PFSK-1 (cell line): Measurements from ENCODE around the gene PPP1CB.

ENCODE experiments used
- FOXP2 ChIP-seq: optimal IDR thresholded peaks from 2 replicates; pipeline ENCODE3; 2011; ENCODE audit warnings: borderline replicate concordance, control low read depth, inconsistent platforms; ENCODE audit not compliant: insufficient read depth; ENCODE audit errors: extremely low read length, extremely low read depth
- POLR2AphosphoS5 ChIP-seq: IDR thresholded peaks from 2 replicates; pipeline ENCODE4 v1.6.1; 2012; ENCODE audit warnings: low read depth, mild to moderate bottlenecking, control low read depth, low read length, moderate library complexity
- REST ChIP-seq, 2 experiments: IDR thresholded peaks; 2 replicates each; pipeline versions ENCODE4 v1.6.1 to v1.8.0; 2011 to 2012; ENCODE audit warnings: low read depth in 2 of 2, low read length in 2 of 2, control low read depth in 1 of 2, inconsistent platforms in 1 of 2, mild to moderate bottlenecking in 1 of 2, moderate library complexity in 1 of 2; ENCODE audit not compliant: insufficient read depth in 1 of 2
- SIN3A ChIP-seq: IDR thresholded peaks from 2 replicates; pipeline ENCODE4 v1.6.1; 2012; ENCODE audit warnings: mild to moderate bottlenecking, low read length, moderate library complexity, borderline replicate concordance; ENCODE audit not compliant: insufficient read depth
- TAF1 ChIP-seq: IDR thresholded peaks from 2 replicates; pipeline ENCODE4 v1.6.1; 2012; ENCODE audit warnings: low read length, control low read depth, borderline replicate concordance; ENCODE audit not compliant: insufficient read depth

Gene PPP1CB

GRCh38 chr2:28802975-28803429, 51.4 kb downstream of the PPP1CB start:
- TF ChIP-seq SIN3A: no peak
- no peak for TF ChIP-seq FOXP2
- no peak for TF ChIP-seq POLR2AphosphoS5
- TF ChIP-seq REST (IDR thresholded peaks at IDR 0.05; ENCODE audit: insufficient read depth in 1 of 2, low read depth in 2 of 2, low read length in 2 of 2): no peak
- no peak for TF ChIP-seq TAF1

GRCh38 chr2:28809927-28810326, 58.3 kb downstream of the PPP1CB start:
- no peak for TF ChIP-seq FOXP2
- no peak for TF ChIP-seq POLR2AphosphoS5
- no peak for TF ChIP-seq REST (IDR thresholded peaks at IDR 0.05; ENCODE audit: insufficient read depth in 1 of 2, low read depth in 2 of 2, low read length in 2 of 2)
- TF ChIP-seq TAF1: no peak
- TF ChIP-seq SIN3A: no peak

- no peak for TF ChIP-seq SIN3A
- peak; percentile 39 for TF ChIP-seq FOXP2
Measured at GRCh38 chr2:28810384-28811285, 59.0 kb downstream of the PPP1CB start, which contains the start of gene SPDYA. Gene SPDYA, plus strand, starts transcription at chr2:28810834. Its CDS starts 5,181 bp downstream, at chr2:28816015.

GRCh38 chr2:28818053-28818452, 66.4 kb downstream of the PPP1CB start:
- TF ChIP-seq TAF1 (no peak), FOXP2 (no peak), SIN3A (no peak), POLR2AphosphoS5 (no peak), REST (IDR thresholded peaks at IDR 0.05; ENCODE audit: insufficient read depth in 1 of 2, low read depth in 2 of 2, low read length in 2 of 2) (no peak)

- no peak for TF ChIP-seq POLR2AphosphoS5
- TF ChIP-seq SIN3A: no peak
Measured at GRCh38 chr2:28821295-28821958, 69.8 kb downstream of the PPP1CB start.

GRCh38 chr2:28822036-28822435, 70.4 kb downstream of the PPP1CB start:
- TF ChIP-seq POLR2AphosphoS5: no peak
- no peak for TF ChIP-seq FOXP2
- no peak for TF ChIP-seq TAF1
- no peak for TF ChIP-seq REST (IDR thresholded peaks at IDR 0.05; ENCODE audit: insufficient read depth in 1 of 2, low read depth in 2 of 2, low read length in 2 of 2)
- TF ChIP-seq SIN3A: no peak
